ENCODE measurements around the gene NAALADL2. TPM values are rescaled to one million over a fixed set of nuclear protein-coding genes. Genes with fewer than 3 reads are reported as not detected.

Gene NAALADL2
- polyA plus RNA-seq, 3 donors = not detected

GRCh38 chr3:174949523-174949922, 90.4 kb downstream of the NAALADL2 start:
- H3K4me1 Mint-ChIP-seq = no peaks in the 10 kb centered on the region
- intact Hi-C loops (cut with micrococcal nuclease) = no loop called here
- H4K20me1 ChIP-seq (ENCODE audit: insufficient read depth, low read length) = no peaks in the 10 kb centered on the region

GRCh38 chr3:174951034-174951433, 91.9 kb downstream of the NAALADL2 start:
- H3K9me3 Mint-ChIP-seq = peaks cover 0 to 6% (median 1%) of the 10 kb centered on the region in 7 donors
- no peak overlapping the region for H3K27ac Mint-ChIP-seq
- Histone ChIP-seq H3K27ac (ENCODE audit: low read depth in 1 of 2, low read length in 2 of 2) (no peak overlapping the region), H3K4me1 (ENCODE audit: control insufficient read depth in 1 of 2, insufficient read depth in 2 of 2, low read length in 2 of 2) (no peaks in the 10 kb centered on the region), H3K36me3 (replicated peaks in 1 of 2; ENCODE audit: control insufficient read depth in 1 of 2, insufficient read depth in 2 of 2, low read length in 2 of 2) (no peaks in the 10 kb centered on the region), H3K4me3 (replicated peaks in 1 of 3; ENCODE audit: low read depth in 2 of 3, low read length in 3 of 3) (no peak overlapping the region), H4K20me1 (ENCODE audit: insufficient read depth, low read length) (no peaks in the 10 kb centered on the region), H2AFZ (ENCODE audit: insufficient read depth, low read depth, low read length, poor library complexity, severe bottlenecking) (no peak overlapping the region), H3K79me2 (ENCODE audit: insufficient read depth, low read length) (no peaks in the 10 kb centered on the region), H3K4me2 (replicated peaks; ENCODE audit: extremely low read depth, low read length, poor library complexity, severe bottlenecking) (no peak overlapping the region), H3K9ac (ENCODE audit: insufficient read depth, low read length, poor library complexity, severe bottlenecking) (no peak overlapping the region), H3K27me3 (ENCODE audit: control insufficient read depth in 2 of 2, insufficient read depth in 2 of 2, low read length in 2 of 2) (no peaks in the 10 kb centered on the region), H3K9me3 (replicated peaks in 1 of 2; ENCODE audit: control insufficient read depth in 1 of 2, insufficient read depth in 1 of 2, low read length in 2 of 2) (no peaks in the 10 kb centered on the region)
- WGBS (ENCODE audit: insufficient coverage) = no CpG with 5 or more reads among the region's 3 CpGs
- H3K4me1 Mint-ChIP-seq = no peaks in the 10 kb centered on the region
- no peaks in the 10 kb centered on the region for H3K27me3 Mint-ChIP-seq (ENCODE audit: low read depth in 3 of 3)
- no peak overlapping the region for H3K4me3 Mint-ChIP-seq
- no peaks in the 10 kb centered on the region for H3K36me3 Mint-ChIP-seq
- no peak for DNase-seq
- TF ChIP-seq, protein P1, sequence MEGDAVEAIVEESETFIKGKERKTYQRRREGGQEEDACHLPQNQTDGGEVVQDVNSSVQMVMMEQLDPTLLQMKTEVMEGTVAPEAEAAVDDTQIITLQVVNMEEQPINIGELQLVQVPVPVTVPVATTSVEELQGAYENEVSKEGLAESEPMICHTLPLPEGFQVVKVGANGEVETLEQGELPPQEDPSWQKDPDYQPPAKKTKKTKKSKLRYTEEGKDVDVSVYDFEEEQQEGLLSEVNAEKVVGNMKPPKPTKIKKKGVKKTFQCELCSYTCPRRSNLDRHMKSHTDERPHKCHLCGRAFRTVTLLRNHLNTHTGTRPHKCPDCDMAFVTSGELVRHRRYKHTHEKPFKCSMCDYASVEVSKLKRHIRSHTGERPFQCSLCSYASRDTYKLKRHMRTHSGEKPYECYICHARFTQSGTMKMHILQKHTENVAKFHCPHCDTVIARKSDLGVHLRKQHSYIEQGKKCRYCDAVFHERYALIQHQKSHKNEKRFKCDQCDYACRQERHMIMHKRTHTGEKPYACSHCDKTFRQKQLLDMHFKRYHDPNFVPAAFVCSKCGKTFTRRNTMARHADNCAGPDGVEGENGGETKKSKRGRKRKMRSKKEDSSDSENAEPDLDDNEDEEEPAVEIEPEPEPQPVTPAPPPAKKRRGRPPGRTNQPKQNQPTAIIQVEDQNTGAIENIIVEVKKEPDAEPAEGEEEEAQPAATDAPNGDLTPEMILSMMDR (IDR thresholded peaks at IDR 0.05) = no peak
- intact Hi-C loops (cut with micrococcal nuclease) = no loop called here

More at GRCh38 chr3:174949523-174949922, 90.4 kb downstream of the NAALADL2 start:
- Mint-ChIP-seq H3K4me3 (no peak overlapping the region), H3K36me3 (no peaks in the 10 kb centered on the region), H3K27ac (no peak overlapping the region), H3K27me3 (ENCODE audit: low read depth in 3 of 3) (no peaks in the 10 kb centered on the region), H3K9me3 (peaks cover under 1 to 9% (median 3%) of the 10 kb centered on the region in 7 donors)
- no peak overlapping the region for H3K4me3 ChIP-seq (replicated peaks in 1 of 3; ENCODE audit: low read depth in 2 of 3, low read length in 3 of 3)
- no peaks in the 10 kb centered on the region for H3K4me1 ChIP-seq (ENCODE audit: control insufficient read depth in 1 of 2, insufficient read depth in 2 of 2, low read length in 2 of 2)
- H3K27ac ChIP-seq (ENCODE audit: low read depth in 1 of 2, low read length in 2 of 2) = no peak overlapping the region
- H3K79me2 ChIP-seq (ENCODE audit: insufficient read depth, low read length) = no peaks in the 10 kb centered on the region
- TF ChIP-seq, protein P1 (IDR thresholded peaks at IDR 0.05) = no peak
- H3K9me3 ChIP-seq (replicated peaks in 1 of 2; ENCODE audit: control insufficient read depth in 1 of 2, insufficient read depth in 1 of 2, low read length in 2 of 2) = peaks cover 3 to 4% of the 10 kb centered on the region in 2 donors
- WGBS (ENCODE audit: insufficient coverage) = no CpG with 5 or more reads among the region's 2 CpGs
- H2AFZ ChIP-seq (ENCODE audit: insufficient read depth, low read depth, low read length, poor library complexity, severe bottlenecking) = no peak overlapping the region
- H3K36me3 ChIP-seq (replicated peaks in 1 of 2; ENCODE audit: control insufficient read depth in 1 of 2, insufficient read depth in 2 of 2, low read length in 2 of 2) = no peaks in the 10 kb centered on the region
- H3K4me2 ChIP-seq (replicated peaks; ENCODE audit: extremely low read depth, low read length, poor library complexity, severe bottlenecking) = no peak overlapping the region
- H3K27me3 ChIP-seq (ENCODE audit: control insufficient read depth in 2 of 2, insufficient read depth in 2 of 2, low read length in 2 of 2) = no peaks in the 10 kb centered on the region
- H3K9ac ChIP-seq (ENCODE audit: insufficient read depth, low read length, poor library complexity, severe bottlenecking) = no peak overlapping the region
- DNase-seq = no peak

Measured in CD14-positive monocyte (primary cell).